Measurements from ENCODE around the gene ITGA11. TPM values are rescaled to one million over a fixed set of nuclear protein-coding genes. Genes with fewer than 3 reads are reported as not detected.

ITGA11 gene
- polyA plus RNA-seq, 4 donors: 0.27 to 0.99 (median 0.48) TPM; not detected in 1

- DNase-seq (no peak), FAIRE-seq (no peak)
- 67 to 83% (median 81%) methylated on average over 4 of the region's 4 CpGs for WGBS, 3 donors
- H3K4me1 ChIP-seq (ENCODE audit: control insufficient read depth in 3 of 3, insufficient read depth in 2 of 3, low read depth in 1 of 3, low read length in 2 of 3): no peaks in the 10 kb centered on the region
- no peak overlapping the region for H3K4me3 ChIP-seq (ENCODE audit: low read depth in 1 of 3, low read length in 3 of 3)
- H3K27ac ChIP-seq (ENCODE audit: low read depth in 1 of 3, low read length in 2 of 3): no peak overlapping the region
- no peaks in the 10 kb centered on the region for H3K9me3 ChIP-seq (ENCODE audit: control insufficient read depth in 2 of 2, insufficient read depth in 1 of 2, low read depth in 1 of 2, low read length in 1 of 2)
- peaks cover 0 to 8% (median 0%) of the 10 kb centered on the region in 3 donors for H3K27me3 ChIP-seq (ENCODE audit: control insufficient read depth in 3 of 3, insufficient read depth in 3 of 3, low read length in 3 of 3)
- no peaks in the 10 kb centered on the region for H3K36me3 ChIP-seq (ENCODE audit: control insufficient read depth in 3 of 3, insufficient read depth in 2 of 3, low read depth in 1 of 3, low read length in 3 of 3)
These were observed 106.2 kb downstream of the ITGA11 start for GRCh38 chr15:68325726-68326125.

GRCh38 chr15:68322796-68323195 is 109.2 kb downstream of the ITGA11 start:
- Histone ChIP-seq H3K4me1 (ENCODE audit: control insufficient read depth in 3 of 3, insufficient read depth in 2 of 3, low read depth in 1 of 3, low read length in 2 of 3) (no peaks in the 10 kb centered on the region), H3K36me3 (ENCODE audit: control insufficient read depth in 3 of 3, insufficient read depth in 2 of 3, low read depth in 1 of 3, low read length in 3 of 3) (no peaks in the 10 kb centered on the region), H3K9me3 (ENCODE audit: control insufficient read depth in 2 of 2, insufficient read depth in 1 of 2, low read depth in 1 of 2, low read length in 1 of 2) (no peaks in the 10 kb centered on the region), H3K27ac (ENCODE audit: low read depth in 1 of 3, low read length in 2 of 3) (no peak overlapping the region), H3K27me3 (ENCODE audit: control insufficient read depth in 3 of 3, insufficient read depth in 3 of 3, low read length in 3 of 3) (peaks cover 0 to 8% (median 0%) of the 10 kb centered on the region in 3 donors), H3K4me3 (ENCODE audit: low read depth in 1 of 3, low read length in 3 of 3) (no peak overlapping the region)
- DNase-seq (no peak), FAIRE-seq (no peak)
- 71 to 78% (median 71%) methylated on average over 8 to 9 of the region's 9 CpGs for WGBS, 3 donors

- no peaks in the 10 kb centered on the region for H3K9me3 ChIP-seq (ENCODE audit: control insufficient read depth in 2 of 2, insufficient read depth in 1 of 2, low read depth in 1 of 2, low read length in 1 of 2)
- no peaks in the 10 kb centered on the region for H3K4me1 ChIP-seq (ENCODE audit: control insufficient read depth in 3 of 3, insufficient read depth in 2 of 3, low read depth in 1 of 3, low read length in 2 of 3)
- WGBS, 3 donors: 62 to 73% (median 67%) methylated on average over 7 of the region's 7 CpGs
- H3K27ac ChIP-seq (ENCODE audit: low read depth in 1 of 3, low read length in 2 of 3): no peak overlapping the region
- DNase-seq: no peak
- H3K4me3 ChIP-seq (ENCODE audit: low read depth in 1 of 3, low read length in 3 of 3): no peak overlapping the region
- no peaks in the 10 kb centered on the region for H3K36me3 ChIP-seq (ENCODE audit: control insufficient read depth in 3 of 3, insufficient read depth in 2 of 3, low read depth in 1 of 3, low read length in 3 of 3)
- H3K27me3 ChIP-seq (ENCODE audit: control insufficient read depth in 3 of 3, insufficient read depth in 3 of 3, low read length in 3 of 3): peaks cover 0 to 4% (median 0%) of the 10 kb centered on the region in 3 donors
- FAIRE-seq: no peak
These were observed 110.7 kb downstream of the ITGA11 start for GRCh38 chr15:68321229-68321628.

GRCh38 chr15:68319997-68320396 is 112.0 kb downstream of the ITGA11 start:
- Histone ChIP-seq H3K36me3 (ENCODE audit: control insufficient read depth in 3 of 3, insufficient read depth in 2 of 3, low read depth in 1 of 3, low read length in 3 of 3) (no peaks in the 10 kb centered on the region), H3K27me3 (ENCODE audit: control insufficient read depth in 3 of 3, insufficient read depth in 3 of 3, low read length in 3 of 3) (peaks cover 0 to 4% (median 0%) of the 10 kb centered on the region in 3 donors), H3K4me3 (ENCODE audit: low read depth in 1 of 3, low read length in 3 of 3) (no peak overlapping the region), H3K4me1 (ENCODE audit: control insufficient read depth in 3 of 3, insufficient read depth in 2 of 3, low read depth in 1 of 3, low read length in 2 of 3) (no peaks in the 10 kb centered on the region), H3K27ac (ENCODE audit: low read depth in 1 of 3, low read length in 2 of 3) (no peak overlapping the region), H3K9me3 (ENCODE audit: control insufficient read depth in 2 of 2, insufficient read depth in 1 of 2, low read depth in 1 of 2, low read length in 1 of 2) (no peaks in the 10 kb centered on the region)
- DNase-seq (no peak), FAIRE-seq (no peak)
- WGBS, 3 donors: 93 to 96% (median 95%) methylated on average over 12 of the region's 12 CpGs

GRCh38 chr15:68318931-68319909 is 112.7 kb downstream of the ITGA11 start:
- Histone ChIP-seq H3K4me1 (ENCODE audit: control insufficient read depth in 3 of 3, insufficient read depth in 2 of 3, low read depth in 1 of 3, low read length in 2 of 3) (no peaks in the 10 kb centered on the region), H3K27me3 (ENCODE audit: control insufficient read depth in 3 of 3, insufficient read depth in 3 of 3, low read length in 3 of 3) (peaks cover 0 to 4% (median 0%) of the 10 kb centered on the region in 3 donors), H3K27ac (ENCODE audit: low read depth in 1 of 3, low read length in 2 of 3) (no peak overlapping the region), H3K4me3 (ENCODE audit: low read depth in 1 of 3, low read length in 3 of 3) (no peak overlapping the region), H3K36me3 (ENCODE audit: control insufficient read depth in 3 of 3, insufficient read depth in 2 of 3, low read depth in 1 of 3, low read length in 3 of 3) (peaks cover 0 to 2% (median 0%) of the 10 kb centered on the region in 3 donors), H3K9me3 (ENCODE audit: control insufficient read depth in 2 of 2, insufficient read depth in 1 of 2, low read depth in 1 of 2, low read length in 1 of 2) (no peaks in the 10 kb centered on the region)
- 84 to 91% (median 86%) methylated on average over 18 of the region's 18 CpGs for WGBS, 3 donors
- FAIRE-seq: no peak
- no peak for DNase-seq

- H3K4me3 ChIP-seq (ENCODE audit: low read depth in 1 of 3, low read length in 3 of 3): no peak overlapping the region
- DNase-seq (no peak), FAIRE-seq (no peak)
- 75 to 86% (median 84%) methylated on average over 6 of the region's 6 CpGs for WGBS, 3 donors
- no peak overlapping the region for H3K27ac ChIP-seq (ENCODE audit: low read depth in 1 of 3, low read length in 2 of 3)
- no peaks in the 10 kb centered on the region for H3K4me1 ChIP-seq (ENCODE audit: control insufficient read depth in 3 of 3, insufficient read depth in 2 of 3, low read depth in 1 of 3, low read length in 2 of 3)
- no peaks in the 10 kb centered on the region for H3K27me3 ChIP-seq (ENCODE audit: control insufficient read depth in 3 of 3, insufficient read depth in 3 of 3, low read length in 3 of 3)
- H3K9me3 ChIP-seq (ENCODE audit: control insufficient read depth in 2 of 2, insufficient read depth in 1 of 2, low read depth in 1 of 2, low read length in 1 of 2): no peaks in the 10 kb centered on the region
- H3K36me3 ChIP-seq (ENCODE audit: control insufficient read depth in 3 of 3, insufficient read depth in 2 of 3, low read depth in 1 of 3, low read length in 3 of 3): peaks cover 0 to 2% (median 0%) of the 10 kb centered on the region in 3 donors
These were observed 113.7 kb downstream of the ITGA11 start for GRCh38 chr15:68318008-68318835.

GRCh38 chr15:68317281-68318007 is 114.5 kb downstream of the ITGA11 start:
- Histone ChIP-seq H3K27me3 (ENCODE audit: control insufficient read depth in 3 of 3, insufficient read depth in 3 of 3, low read length in 3 of 3) (no peaks in the 10 kb centered on the region), H3K36me3 (ENCODE audit: control insufficient read depth in 3 of 3, insufficient read depth in 2 of 3, low read depth in 1 of 3, low read length in 3 of 3) (peaks cover 0 to 2% (median 0%) of the 10 kb centered on the region in 3 donors), H3K9me3 (ENCODE audit: control insufficient read depth in 2 of 2, insufficient read depth in 1 of 2, low read depth in 1 of 2, low read length in 1 of 2) (no peaks in the 10 kb centered on the region), H3K4me1 (ENCODE audit: control insufficient read depth in 3 of 3, insufficient read depth in 2 of 3, low read depth in 1 of 3, low read length in 2 of 3) (no peaks in the 10 kb centered on the region), H3K27ac (ENCODE audit: low read depth in 1 of 3, low read length in 2 of 3) (no peak overlapping the region), H3K4me3 (ENCODE audit: low read depth in 1 of 3, low read length in 3 of 3) (no peak overlapping the region)
- FAIRE-seq (no peak), DNase-seq (no peak)
- WGBS, 3 donors: 80 to 88% (median 81%) methylated on average over 16 of the region's 16 CpGs
